ENCODE measurements around the gene QPRT.
"Not testable (repeated sequence)": the region's sequence is repeated elsewhere in the genome, so short reads cannot be mapped to it uniquely, and the experiment has no call there.

QPRT gene

GRCh38 chr16:29645694-29646187 is 33.2 kb upstream of the QPRT start:
- TF ChIP-seq, protein P1, sequence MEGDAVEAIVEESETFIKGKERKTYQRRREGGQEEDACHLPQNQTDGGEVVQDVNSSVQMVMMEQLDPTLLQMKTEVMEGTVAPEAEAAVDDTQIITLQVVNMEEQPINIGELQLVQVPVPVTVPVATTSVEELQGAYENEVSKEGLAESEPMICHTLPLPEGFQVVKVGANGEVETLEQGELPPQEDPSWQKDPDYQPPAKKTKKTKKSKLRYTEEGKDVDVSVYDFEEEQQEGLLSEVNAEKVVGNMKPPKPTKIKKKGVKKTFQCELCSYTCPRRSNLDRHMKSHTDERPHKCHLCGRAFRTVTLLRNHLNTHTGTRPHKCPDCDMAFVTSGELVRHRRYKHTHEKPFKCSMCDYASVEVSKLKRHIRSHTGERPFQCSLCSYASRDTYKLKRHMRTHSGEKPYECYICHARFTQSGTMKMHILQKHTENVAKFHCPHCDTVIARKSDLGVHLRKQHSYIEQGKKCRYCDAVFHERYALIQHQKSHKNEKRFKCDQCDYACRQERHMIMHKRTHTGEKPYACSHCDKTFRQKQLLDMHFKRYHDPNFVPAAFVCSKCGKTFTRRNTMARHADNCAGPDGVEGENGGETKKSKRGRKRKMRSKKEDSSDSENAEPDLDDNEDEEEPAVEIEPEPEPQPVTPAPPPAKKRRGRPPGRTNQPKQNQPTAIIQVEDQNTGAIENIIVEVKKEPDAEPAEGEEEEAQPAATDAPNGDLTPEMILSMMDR (IDR thresholded peaks at IDR 0.05; ENCODE audit: borderline replicate concordance, insufficient read depth, low read depth, low read length): no peak
- no peak overlapping the region for H3K4me3 ChIP-seq (ENCODE audit: low read depth, low read length)

DNA sequence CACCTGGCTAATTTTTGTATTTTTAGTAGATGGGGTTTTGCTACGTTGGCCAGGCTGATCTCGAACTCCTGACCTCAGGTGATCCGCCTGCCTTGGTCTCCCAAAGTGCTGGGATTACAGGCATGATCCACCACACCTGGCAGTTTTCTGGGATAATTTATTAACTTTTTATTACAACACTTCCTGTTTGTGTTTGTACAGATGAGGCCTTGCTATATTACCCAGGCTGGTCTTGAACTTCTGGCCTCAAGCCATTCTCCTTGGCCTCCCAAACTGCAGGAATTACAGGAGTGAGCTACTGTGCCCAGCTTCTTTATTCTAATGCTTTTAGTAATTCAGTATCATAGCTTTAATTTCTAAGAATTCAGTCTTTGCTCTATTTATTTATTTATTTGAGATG is 32.0 kb upstream of the QPRT start:
- H3K4me3 ChIP-seq (ENCODE audit: low read depth, low read length): no peak overlapping the region
- TF ChIP-seq, protein P1 (IDR thresholded peaks at IDR 0.05; ENCODE audit: borderline replicate concordance, insufficient read depth, low read depth, low read length): no peak

- no peak overlapping the region for H3K4me3 ChIP-seq (ENCODE audit: low read depth, low read length)
These were observed 29.1 kb upstream of the QPRT start for GRCh38 chr16:29649588-29650494.

DNA sequence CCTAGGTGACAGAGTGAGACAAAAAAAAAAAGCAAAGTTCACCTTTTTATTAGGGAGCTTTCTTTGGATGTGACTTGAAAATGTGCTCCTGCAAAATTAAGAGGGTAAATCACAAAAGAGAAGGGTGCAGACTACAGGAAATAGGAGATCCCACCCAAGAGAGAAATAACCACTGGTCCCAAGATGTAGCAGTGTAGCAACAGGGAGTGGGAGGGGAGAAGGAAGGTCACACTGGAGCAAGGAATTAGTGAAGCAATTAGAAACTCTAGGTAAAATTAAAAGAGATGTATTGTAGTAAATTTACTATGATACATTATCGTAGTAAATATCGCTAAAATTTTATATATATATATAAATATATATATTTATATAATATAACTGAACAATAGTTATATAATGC is 28.2 kb upstream of the QPRT start:
- H3K4me3 ChIP-seq (ENCODE audit: low read depth, low read length): no peak overlapping the region
- TF ChIP-seq, protein P1 (IDR thresholded peaks at IDR 0.05; ENCODE audit: borderline replicate concordance, insufficient read depth, low read depth, low read length): no peak

More at GRCh38 chr16:29649588-29650494, 29.1 kb upstream of the QPRT start:
- TF ChIP-seq, protein P1 (IDR thresholded peaks at IDR 0.05; ENCODE audit: borderline replicate concordance, insufficient read depth, low read depth, low read length): no peak

GRCh38 chr16:29651774-29652349 is 27.1 kb upstream of the QPRT start:
- TF ChIP-seq, protein P1 (IDR thresholded peaks at IDR 0.05; ENCODE audit: borderline replicate concordance, insufficient read depth, low read depth, low read length): no peak
- H3K4me3 ChIP-seq (ENCODE audit: low read depth, low read length): no peak overlapping the region

DNA sequence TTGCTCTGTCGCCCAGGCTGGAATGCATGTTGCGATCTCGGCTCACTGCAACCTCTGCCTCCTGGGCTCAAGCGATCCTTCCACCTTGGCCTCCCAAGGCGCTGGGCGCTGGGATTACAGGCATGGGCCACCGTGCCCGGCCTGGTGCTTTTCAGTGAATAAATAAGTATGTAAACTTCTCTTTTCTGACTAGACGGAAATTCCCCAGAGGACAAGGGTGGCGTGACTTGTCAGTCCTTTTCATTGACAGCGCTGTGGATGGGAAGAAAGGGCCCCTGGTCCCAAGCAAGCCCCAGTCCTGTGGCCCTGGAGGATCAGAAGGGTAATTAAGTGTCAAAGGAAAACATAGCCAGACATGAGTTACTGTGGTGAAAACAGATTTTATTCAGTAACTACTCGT is 25.5 kb upstream of the QPRT start:
- TF ChIP-seq, protein P1 (IDR thresholded peaks at IDR 0.05; ENCODE audit: borderline replicate concordance, insufficient read depth, low read depth, low read length): no peak
- H3K4me3 ChIP-seq (ENCODE audit: low read depth, low read length): no peak overlapping the region

GRCh38 chr16:29653890-29654289 is 25.1 kb upstream of the QPRT start:
- H3K4me3 ChIP-seq (ENCODE audit: low read depth, low read length): not testable (repeated sequence)
